Smooth muscle cell (in vitro differentiated cells): Measurements from ENCODE around the gene FILIP1. TPM values are rescaled to one million over a fixed set of nuclear protein-coding genes. Genes with fewer than 3 reads are reported as not detected.

Source experiments
- DNase-seq: peaks from one replicate; lab custom pipeline; 2025; ENCODE audit not compliant: unreplicated experiment; lab: John Stamatoyannopoulos, UW
- H2AFZ ChIP-seq: fragments of 200-600 bp; sonication (generic); 2 replicates; pipeline ENCODE4 v1.6.0; 2016; ENCODE audit warnings: antibody characterized with exemption, low read depth, mild to moderate bottlenecking
- H3F3A ChIP-seq: fragments of 200-600 bp; sonication (generic); 2 replicates; pipeline ENCODE4 v1.6.0; 2017; ENCODE audit warnings: antibody characterized with exemption, low read depth
- H3K27ac ChIP-seq: fragments of 200-600 bp; sonication (generic); 2 replicates; pipeline ENCODE4 v1.5.1; 2016; ENCODE audit warnings: low read depth, mild to moderate bottlenecking
- H3K27me3 ChIP-seq: fragments of 200-600 bp; sonication (generic); 2 replicates; pipeline ENCODE4 v1.6.1; 2016; ENCODE audit warnings: low read depth, mild to moderate bottlenecking
- H3K36me3 ChIP-seq: fragments of 200-600 bp; sonication (generic); 2 replicates; pipeline ENCODE4 v1.5.1; 2016; ENCODE audit warnings: low read depth
- H3K4me1 ChIP-seq: fragments of 200-600 bp; sonication (generic); 2 replicates; pipeline ENCODE4 v1.5.1; 2016; ENCODE audit warnings: low read depth
- H3K4me2 ChIP-seq: fragments of 200-600 bp; sonication (generic); 2 replicates; pipeline ENCODE4 v1.6.0; 2016; ENCODE audit warnings: mild to moderate bottlenecking
- H3K4me3 ChIP-seq: fragments of 200-600 bp; sonication (generic); 2 replicates; pipeline ENCODE4 v1.5.1; 2016; ENCODE audit warnings: mild to moderate bottlenecking
- H3K79me2 ChIP-seq: fragments of 200-600 bp; sonication (generic); 2 replicates; pipeline ENCODE4 v1.6.0; 2016; ENCODE audit warnings: low read depth, mild to moderate bottlenecking
- H3K9ac ChIP-seq: fragments of 200-600 bp; sonication (generic); 2 replicates; pipeline ENCODE4 v1.6.0; 2016; ENCODE audit warnings: low read depth
- H3K9me3 ChIP-seq: fragments of 200-600 bp; sonication (generic); replicated peaks from 2 replicates; pipeline ENCODE4 v1.5.1; 2016; ENCODE audit warnings: low read depth
- H4K20me1 ChIP-seq: fragments of 200-600 bp; sonication (generic); 2 replicates; pipeline ENCODE4 v1.6.0; 2016; ENCODE audit warnings: low read depth
- WGBS: methylation state at CpG from one replicate; pipeline ENCODE4 v1.1.7; 2016; ENCODE audit warnings: low lambda C conversion rate; 5-methylcytosine and 5-hydroxymethylcytosine counted together
- polyA plus RNA-seq: library from polyadenylated mRNA; unstranded; fragments of >200 nt; fragmentation: Nextera tagmentation; extraction: Ambion mirVana; gene quantifications from 2 replicates; pipeline ENCODE4 v1.2.1, GENCODE V29; 2016
- total RNA-seq: library from RNA; depleted of rRNA; stranded (reverse); fragments of >200 nt; gene quantifications from 2 replicates; pipeline ENCODE4 v1.2.3, GENCODE V29; 2014
- TF ChIP-seq, protein P1 (sequence below): fragments of 200-600 bp; sonication (generic); IDR thresholded peaks from 2 replicates; pipeline ENCODE4 v1.5.1; 2017; ENCODE audit warnings: borderline replicate concordance, mild to moderate bottlenecking, antibody characterized with exemption; ENCODE audit not compliant: insufficient read depth, poor library complexity, severe bottlenecking

The FILIP1 gene
- total and polyA plus RNA-seq, 2 experiments from 2014 or later: 3.0 to 3.5 TPM

DNA sequence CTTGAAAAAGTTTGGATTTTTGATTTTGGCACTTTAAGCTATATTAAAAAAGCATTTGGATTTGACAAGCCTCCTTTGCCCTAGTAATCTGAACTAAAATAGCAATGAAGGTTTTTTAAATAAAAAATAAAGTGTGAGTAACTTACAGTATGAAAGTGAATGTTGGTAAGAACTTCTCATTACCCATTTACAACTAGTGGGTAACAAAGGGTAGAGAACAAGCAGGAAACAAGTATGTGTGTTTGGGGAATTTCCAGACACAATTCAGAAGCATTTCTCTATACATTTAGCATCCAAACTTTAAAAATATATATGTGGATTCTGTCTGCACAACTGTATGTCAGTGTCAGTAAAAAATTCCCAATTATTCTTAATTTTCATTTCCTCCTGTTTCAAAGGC, 211.9 kb downstream of the FILIP1 start:
- Histone ChIP-seq H4K20me1 (peaks cover 57% of the 10 kb centered on the region), H3K27me3 (no peaks in the 10 kb centered on the region), H3K4me2 (peak overlapping the region; percentile 93), H3F3A (no peaks in the 10 kb centered on the region), H3K9me3 (no peaks in the 10 kb centered on the region), H3K36me3 (no peaks in the 10 kb centered on the region), H3K79me2 (peaks cover 89% of the 10 kb centered on the region), H3K4me1 (peaks cover 60% of the 10 kb centered on the region), H3K9ac (peak overlapping the region; percentile 93), H3K4me3 (peak overlapping the region; percentile 90), H2AFZ (no peak overlapping the region), H3K27ac (peak overlapping the region; percentile 83)
- DNase-seq: no peak
- TF ChIP-seq, protein P1, sequence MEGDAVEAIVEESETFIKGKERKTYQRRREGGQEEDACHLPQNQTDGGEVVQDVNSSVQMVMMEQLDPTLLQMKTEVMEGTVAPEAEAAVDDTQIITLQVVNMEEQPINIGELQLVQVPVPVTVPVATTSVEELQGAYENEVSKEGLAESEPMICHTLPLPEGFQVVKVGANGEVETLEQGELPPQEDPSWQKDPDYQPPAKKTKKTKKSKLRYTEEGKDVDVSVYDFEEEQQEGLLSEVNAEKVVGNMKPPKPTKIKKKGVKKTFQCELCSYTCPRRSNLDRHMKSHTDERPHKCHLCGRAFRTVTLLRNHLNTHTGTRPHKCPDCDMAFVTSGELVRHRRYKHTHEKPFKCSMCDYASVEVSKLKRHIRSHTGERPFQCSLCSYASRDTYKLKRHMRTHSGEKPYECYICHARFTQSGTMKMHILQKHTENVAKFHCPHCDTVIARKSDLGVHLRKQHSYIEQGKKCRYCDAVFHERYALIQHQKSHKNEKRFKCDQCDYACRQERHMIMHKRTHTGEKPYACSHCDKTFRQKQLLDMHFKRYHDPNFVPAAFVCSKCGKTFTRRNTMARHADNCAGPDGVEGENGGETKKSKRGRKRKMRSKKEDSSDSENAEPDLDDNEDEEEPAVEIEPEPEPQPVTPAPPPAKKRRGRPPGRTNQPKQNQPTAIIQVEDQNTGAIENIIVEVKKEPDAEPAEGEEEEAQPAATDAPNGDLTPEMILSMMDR: no peak

DNA sequence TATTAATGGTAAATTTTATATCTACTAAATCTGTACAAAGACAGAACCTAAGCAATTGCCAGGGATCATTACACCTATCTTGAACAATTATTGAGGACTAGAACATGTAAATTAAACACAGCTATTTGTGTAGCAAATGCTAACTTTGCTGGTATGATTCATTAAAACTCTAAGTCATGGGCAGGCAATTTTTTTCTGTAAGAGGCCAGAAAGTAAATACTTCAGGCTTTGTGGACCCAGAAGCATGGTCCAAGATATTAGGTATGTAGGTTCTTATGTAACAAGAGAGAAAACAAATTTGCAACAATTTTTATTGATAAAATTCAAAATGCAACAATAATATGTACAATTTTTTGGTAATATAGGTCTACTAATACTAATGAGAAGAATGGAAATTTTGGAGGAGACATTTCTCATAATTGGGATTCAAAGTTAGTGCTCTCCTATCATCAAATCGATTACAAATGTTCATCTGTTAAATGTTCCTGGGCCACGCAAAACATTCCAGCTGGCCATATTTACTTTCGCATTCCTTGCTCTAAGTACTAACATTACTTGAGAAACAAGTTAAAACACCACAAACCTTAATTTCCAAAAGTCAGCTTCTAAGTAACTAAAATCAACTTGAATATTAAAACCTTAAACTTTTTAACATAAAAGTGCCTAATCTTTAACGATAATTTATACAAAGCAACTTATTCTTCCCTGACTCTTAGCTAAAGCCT, 213.3 kb downstream of the FILIP1 start:
- Histone ChIP-seq H3K4me3 (peak overlapping the region; percentile 90), H3F3A (peaks cover 8% of the 10 kb centered on the region), H3K27me3 (no peaks in the 10 kb centered on the region), H3K9ac (peak overlapping the region; percentile 93), H4K20me1 (peaks cover 57% of the 10 kb centered on the region), H3K4me1 (peaks cover 61% of the 10 kb centered on the region), H3K79me2 (peaks cover 97% of the 10 kb centered on the region), H3K9me3 (no peaks in the 10 kb centered on the region), H3K27ac (peak overlapping the region; percentile 83), H2AFZ (no peak overlapping the region), H3K4me2 (peak overlapping the region; percentile 93), H3K36me3 (no peaks in the 10 kb centered on the region)
- no peak for DNase-seq
- TF ChIP-seq, protein P1: no peak
- 76% methylated on average over 4 of the region's 4 CpGs for WGBS

DNA sequence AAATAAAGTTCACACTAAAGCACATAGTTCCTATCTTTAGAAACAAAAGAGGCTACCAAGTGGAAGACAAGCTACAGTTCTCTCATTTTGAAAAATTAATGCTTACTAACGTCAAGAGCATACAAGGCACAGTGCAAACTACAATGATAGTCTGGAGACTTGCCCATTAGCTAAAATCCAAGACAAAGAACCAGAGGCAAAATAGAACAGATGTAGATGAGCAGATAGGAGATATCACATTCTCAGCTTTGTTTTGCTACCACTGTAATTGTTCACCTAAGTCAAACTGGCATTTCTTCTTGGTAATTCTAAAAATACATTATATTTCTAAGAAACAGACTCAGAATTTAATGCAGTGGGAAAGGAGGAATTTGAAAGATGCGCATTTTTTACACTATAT, 214.2 kb downstream of the FILIP1 start:
- Histone ChIP-seq H3K9me3 (no peaks in the 10 kb centered on the region), H4K20me1 (peaks cover 57% of the 10 kb centered on the region), H3K4me3 (peak overlapping the region; percentile 90), H3K79me2 (peaks cover 94% of the 10 kb centered on the region), H2AFZ (no peak overlapping the region), H3K36me3 (no peaks in the 10 kb centered on the region), H3K4me2 (peak overlapping the region; percentile 93), H3F3A (peaks cover 12% of the 10 kb centered on the region), H3K9ac (no peak overlapping the region), H3K27ac (peak overlapping the region; percentile 83), H3K27me3 (no peaks in the 10 kb centered on the region), H3K4me1 (peaks cover 62% of the 10 kb centered on the region)
- no peak for DNase-seq
- 66% methylated on average over 2 of the region's 2 CpGs for WGBS
- TF ChIP-seq, protein P1: no peak

DNA sequence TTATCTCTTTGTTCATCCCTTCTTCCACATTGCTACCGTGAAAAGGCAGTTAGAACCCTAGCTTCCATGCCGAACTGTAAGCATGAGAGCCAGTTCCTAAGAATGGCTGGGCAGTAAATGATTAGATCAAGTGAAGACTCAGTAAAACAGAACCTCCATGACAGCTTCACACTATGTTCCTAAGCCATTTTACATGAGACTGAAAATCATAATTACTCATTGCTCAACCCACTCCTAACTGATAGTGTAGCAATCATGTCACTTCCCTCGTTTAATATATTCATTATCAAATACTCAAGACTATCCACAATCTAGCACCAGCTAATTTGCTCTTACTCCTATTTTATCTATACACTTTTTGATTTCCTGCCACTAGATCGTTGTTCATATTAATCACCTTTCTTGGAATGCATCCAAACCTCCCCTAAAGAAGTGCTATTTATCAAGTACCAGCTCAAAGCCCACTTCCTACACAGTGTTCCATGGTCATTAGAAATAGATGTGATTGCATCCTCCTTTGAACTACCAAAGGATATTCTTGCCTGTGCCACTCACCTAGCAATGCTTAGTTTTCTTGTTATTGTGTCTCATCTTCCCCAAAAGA, 215.0 kb downstream of the FILIP1 start:
- Histone ChIP-seq H3K9ac (no peak overlapping the region), H3K36me3 (no peaks in the 10 kb centered on the region), H3K9me3 (no peaks in the 10 kb centered on the region), H3K4me2 (peak overlapping the region; percentile 93), H3K4me1 (peaks cover 70% of the 10 kb centered on the region), H3K27ac (peak overlapping the region; percentile 83), H4K20me1 (peaks cover 53% of the 10 kb centered on the region), H3K4me3 (no peak overlapping the region), H3F3A (peaks cover 17% of the 10 kb centered on the region), H3K79me2 (peaks cover 94% of the 10 kb centered on the region), H2AFZ (no peak overlapping the region), H3K27me3 (no peaks in the 10 kb centered on the region)
- WGBS: 43% methylated on average over 4 of the region's 4 CpGs
- no peak for DNase-seq
- TF ChIP-seq, protein P1: no peak
